Activated CD4-positive, alpha-beta T cell treated with anti-CD3 and anti-CD28 coated beads, Interleukin-2, amount 10 ng/mL, durations not matched to agents 7 days and 5 days (primary cell): ENCODE results near the gene PHLDA2. TPM values are rescaled to one million over a fixed set of nuclear protein-coding genes. Genes with fewer than 3 reads are reported as not detected.
A peak's percentile ranks its signal among the peaks of the same experiment; 100 is the strongest.

ENCODE experiments used
- CTCF ChIA-PET: fragments of 350-600 bp; sonication (Branson Sonifier 250); formaldehyde crosslinking; loops from one replicate; lab custom pipeline; 2021; ENCODE audit warnings: antibody characterized with exemption; lab: Charles Lee
- POLR2A ChIA-PET: fragments of 350-600 bp; sonication (Branson Sonifier 250); formaldehyde crosslinking; loops from one replicate; lab custom pipeline; 2021; ENCODE audit warnings: antibody characterized with exemption; lab: Charles Lee
- DNase-seq: peaks from one replicate; pipeline ENCODE4 v3.0.0-alpha.2; 2020
- H3K27ac Mint-ChIP-seq: one replicate; pipeline ENCODE4 v1.8.0; 2021; ENCODE audit warnings: mild to moderate bottlenecking, moderate library complexity, mixed read lengths
- H3K27me3 Mint-ChIP-seq: one replicate; pipeline ENCODE4 v1.8.0; 2021; ENCODE audit warnings: mixed read lengths
- H3K36me3 Mint-ChIP-seq: one replicate; pipeline ENCODE4 v1.8.0; 2021; ENCODE audit warnings: low read depth, mixed read lengths
- H3K4me1 Mint-ChIP-seq: one replicate; pipeline ENCODE4 v1.8.0; 2021; ENCODE audit warnings: mixed read lengths
- H3K4me3 Mint-ChIP-seq: one replicate; pipeline ENCODE4 v1.8.0; 2021; ENCODE audit warnings: mild to moderate bottlenecking, moderate library complexity, mixed read lengths
- H3K9me3 Mint-ChIP-seq: one replicate; pipeline ENCODE4 v1.8.0; 2021; ENCODE audit warnings: mixed read lengths
- total RNA-seq, 2 experiments: library from RNA; stranded (reverse); gene quantifications; one replicate each; pipeline ENCODE4 v1.2.3, GENCODE V29; 2021

The PHLDA2 gene
- total RNA-seq, 2 experiments from 2014 or later: 0.35 to 0.45 TPM

- no peak overlapping the region for H3K4me3 Mint-ChIP-seq
- H3K36me3 Mint-ChIP-seq: no peaks in the 10 kb centered on the region
- CTCF ChIA-PET: no interaction called here
- H3K4me1 Mint-ChIP-seq: peaks cover 13% of the 10 kb centered on the region
- no peak for DNase-seq
- POLR2A ChIA-PET: no interaction called here
- H3K27ac Mint-ChIP-seq: no peak overlapping the region
- peaks cover 25% of the 10 kb centered on the region for H3K27me3 Mint-ChIP-seq
- peaks cover 2% of the 10 kb centered on the region for H3K9me3 Mint-ChIP-seq
Observed at GRCh38 chr11:2924381-2924780, 4.8 kb downstream of the PHLDA2 start.

- POLR2A ChIA-PET: no interaction called here
- Mint-ChIP-seq H3K4me1 (peaks cover 9% of the 10 kb centered on the region), H3K27me3 (peaks cover 21% of the 10 kb centered on the region), H3K9me3 (peaks cover 2% of the 10 kb centered on the region), H3K4me3 (no peak overlapping the region), H3K36me3 (no peaks in the 10 kb centered on the region), H3K27ac (no peak overlapping the region)
- CTCF ChIA-PET: interaction anchor here (0.7 kb wide), 1 partner anchor 391 kb away, joined by 5 read pairs; no protein-coding TSS in a partner anchor
- no peak for DNase-seq
Observed at GRCh38 chr11:2923446-2924375, 5.5 kb downstream of the PHLDA2 start.

GRCh38 chr11:2922655-2923054 lies 6.6 kb downstream of the PHLDA2 start:
- H3K4me1 Mint-ChIP-seq: peaks cover 2% of the 10 kb centered on the region
- ChIA-PET CTCF (interaction anchor here (0.7 to 0.8 kb wide), 2 partner anchors 26 to 390 kb away, joined by 3 to 5 read pairs; no protein-coding TSS in a partner anchor), POLR2A (no interaction called here)
- no peak for DNase-seq
- no peak overlapping the region for H3K4me3 Mint-ChIP-seq
- no peaks in the 10 kb centered on the region for H3K36me3 Mint-ChIP-seq
- no peak overlapping the region for H3K27ac Mint-ChIP-seq
- peaks cover 13% of the 10 kb centered on the region for H3K27me3 Mint-ChIP-seq
- H3K9me3 Mint-ChIP-seq: peaks cover 2% of the 10 kb centered on the region

GRCh38 chr11:2921742-2922493 lies 7.3 kb downstream of the PHLDA2 start:
- Mint-ChIP-seq H3K36me3 (no peaks in the 10 kb centered on the region), H3K4me3 (no peak overlapping the region), H3K9me3 (peaks cover 2% of the 10 kb centered on the region), H3K27me3 (peaks cover 7% of the 10 kb centered on the region), H3K4me1 (no peaks in the 10 kb centered on the region), H3K27ac (no peak overlapping the region)
- ChIA-PET CTCF (interaction anchor here (0.8 to 2.0 kb wide), 4 partner anchors 10 to 389 kb away, joined by 3 to 6 read pairs (median 4); no protein-coding TSS in a partner anchor), POLR2A (no interaction called here)
- no peak for DNase-seq

GRCh38 chr11:2921261-2921660 lies 8.0 kb downstream of the PHLDA2 start:
- Mint-ChIP-seq H3K27me3 (peaks cover under 1% of the 10 kb centered on the region), H3K4me1 (no peaks in the 10 kb centered on the region), H3K27ac (no peak overlapping the region), H3K36me3 (no peaks in the 10 kb centered on the region), H3K4me3 (no peak overlapping the region), H3K9me3 (no peaks in the 10 kb centered on the region)
- no peak for DNase-seq
- ChIA-PET POLR2A (no interaction called here), CTCF (interaction anchor here (1.8 to 2.0 kb wide), 4 partner anchors 10 to 388 kb away, joined by 4 to 7 read pairs (median 5); no protein-coding TSS in a partner anchor)

DNA sequence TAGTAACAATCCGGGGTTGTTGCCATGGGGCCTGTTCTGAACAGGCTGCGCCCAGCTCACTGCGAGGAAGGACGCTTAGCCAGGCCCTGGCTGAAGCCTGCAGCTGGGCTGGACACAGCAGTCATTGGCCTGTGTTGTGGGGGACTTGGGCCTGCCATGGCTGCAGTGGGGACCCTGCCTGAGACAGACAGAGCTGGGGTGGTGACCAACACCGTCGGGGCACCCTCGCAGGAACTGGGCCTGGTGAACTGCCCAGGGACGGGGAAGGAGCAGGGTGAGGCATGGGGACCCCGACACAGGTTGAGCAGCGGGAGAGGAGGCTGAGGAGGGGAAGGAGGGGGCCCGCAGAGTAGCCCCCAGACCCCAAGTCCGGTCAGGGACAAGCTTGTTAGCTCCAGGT lies 8.9 kb downstream of the PHLDA2 start:
- CTCF ChIA-PET: interaction anchor here (1.2 to 2.0 kb wide), 7 partner anchors 10 to 387 kb away, joined by 3 to 7 read pairs (median 4); no protein-coding TSS in a partner anchor
- Mint-ChIP-seq H3K4me1 (no peaks in the 10 kb centered on the region), H3K27ac (no peak overlapping the region), H3K36me3 (no peaks in the 10 kb centered on the region), H3K27me3 (no peaks in the 10 kb centered on the region), H3K4me3 (no peak overlapping the region), H3K9me3 (no peaks in the 10 kb centered on the region)
- POLR2A ChIA-PET: no interaction called here
- no peak for DNase-seq

GRCh38 chr11:2919837-2920236 lies 9.4 kb downstream of the PHLDA2 start:
- ChIA-PET POLR2A (no interaction called here), CTCF (interaction anchor here (1.2 to 2.0 kb wide), 5 partner anchors 10 to 84 kb away, joined by 3 to 7 read pairs (median 4); no protein-coding TSS in a partner anchor)
- H3K9me3 Mint-ChIP-seq: no peaks in the 10 kb centered on the region
- no peak overlapping the region for H3K27ac Mint-ChIP-seq
- no peak overlapping the region for H3K4me3 Mint-ChIP-seq
- no peaks in the 10 kb centered on the region for H3K4me1 Mint-ChIP-seq
- no peak for DNase-seq
- H3K36me3 Mint-ChIP-seq: no peaks in the 10 kb centered on the region
- H3K27me3 Mint-ChIP-seq: no peaks in the 10 kb centered on the region

DNA sequence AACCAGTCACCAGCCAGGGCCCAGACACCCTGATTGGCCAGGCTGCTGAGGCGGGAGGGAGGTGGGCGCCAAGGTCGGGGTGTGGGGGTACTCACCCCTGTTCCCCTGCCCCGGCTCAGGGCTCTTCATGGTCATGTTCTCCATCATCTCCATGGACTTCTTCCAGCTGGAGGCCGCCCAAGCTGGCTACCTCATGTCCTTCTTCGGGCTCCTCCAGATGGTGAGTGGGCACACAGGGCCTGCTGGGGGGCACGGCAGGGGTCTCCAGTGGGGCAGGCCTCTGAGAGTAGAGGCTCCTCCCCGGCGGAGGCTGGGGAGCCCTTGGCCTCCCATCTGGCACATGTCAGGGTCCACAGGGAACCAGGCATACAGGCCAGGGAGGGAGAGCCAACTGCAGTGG lies 10.0 kb downstream of the PHLDA2 start:
- H3K27me3 Mint-ChIP-seq: no peaks in the 10 kb centered on the region
- no peaks in the 10 kb centered on the region for H3K4me1 Mint-ChIP-seq
- peak overlapping the region; percentile 59 for H3K27ac Mint-ChIP-seq
- no peaks in the 10 kb centered on the region for H3K9me3 Mint-ChIP-seq
- no peak for DNase-seq
- CTCF ChIA-PET: interaction anchor here (1.2 to 2.0 kb wide), 2 partner anchors 14 to 85 kb away, joined by 3 to 7 read pairs; no protein-coding TSS in a partner anchor
- no peak overlapping the region for H3K4me3 Mint-ChIP-seq
- no peaks in the 10 kb centered on the region for H3K36me3 Mint-ChIP-seq
- POLR2A ChIA-PET: no interaction called here

- H3K4me3 Mint-ChIP-seq: no peak overlapping the region
- DNase-seq: no peak
- peaks cover 8% of the 10 kb centered on the region for H3K4me1 Mint-ChIP-seq
- no peaks in the 10 kb centered on the region for H3K27me3 Mint-ChIP-seq
- no peaks in the 10 kb centered on the region for H3K36me3 Mint-ChIP-seq
- ChIA-PET CTCF (interaction anchor here (0.9 to 3.1 kb wide), 2 partner anchors 12 to 386 kb away, joined by 3 to 10 read pairs; no protein-coding TSS in a partner anchor), POLR2A (no interaction called here)
- no peaks in the 10 kb centered on the region for H3K9me3 Mint-ChIP-seq
- no peak overlapping the region for H3K27ac Mint-ChIP-seq
Observed at GRCh38 chr11:2917842-2918490, 11.3 kb downstream of the PHLDA2 start.

DNA sequence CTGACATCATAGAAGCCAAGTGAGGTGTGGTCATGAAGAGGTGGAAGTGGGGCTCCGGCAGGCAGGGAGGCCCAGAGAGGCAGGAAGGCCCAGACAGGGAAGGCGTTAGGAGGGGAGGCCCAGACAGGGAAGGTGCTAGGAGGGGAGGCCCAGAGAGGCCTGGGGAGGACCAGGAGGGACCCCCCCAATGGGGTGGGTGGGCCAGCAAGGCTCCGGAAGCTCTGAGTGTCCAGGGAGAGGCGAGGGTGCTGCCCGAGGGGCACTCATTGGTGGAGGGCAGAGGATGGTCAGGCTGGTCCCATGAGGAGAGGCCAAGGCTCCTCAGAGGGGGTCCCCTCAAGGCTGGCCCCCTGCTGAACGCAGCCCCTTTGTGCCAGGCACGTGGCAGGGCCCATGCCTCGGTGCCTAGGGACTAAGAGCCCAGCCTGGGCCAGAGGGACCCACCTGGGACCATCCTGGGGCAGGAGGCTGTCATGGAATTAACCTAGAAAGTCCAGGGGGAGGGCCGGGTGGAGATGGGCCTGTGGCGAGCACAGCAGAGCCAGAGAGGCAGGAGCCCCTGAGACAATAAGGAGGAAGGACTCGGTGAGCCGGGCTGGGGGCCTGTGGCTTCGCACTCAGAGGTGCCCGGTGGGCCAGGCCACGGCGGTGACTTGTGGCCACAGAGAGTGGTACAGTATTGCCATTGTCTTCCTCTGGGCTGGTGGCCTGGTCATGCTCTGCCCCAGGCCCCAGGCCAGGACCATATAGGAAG lies 12.2 kb downstream of the PHLDA2 start:
- no peak for DNase-seq
- H3K27me3 Mint-ChIP-seq: no peaks in the 10 kb centered on the region
- peaks cover 8% of the 10 kb centered on the region for H3K4me1 Mint-ChIP-seq
- POLR2A ChIA-PET: no interaction called here
- CTCF ChIA-PET: interaction anchor here (1.0 to 3.1 kb wide), 2 partner anchors 13 to 385 kb away, joined by 4 to 10 read pairs; no protein-coding TSS in a partner anchor
- H3K4me3 Mint-ChIP-seq: no peak overlapping the region
- H3K36me3 Mint-ChIP-seq: no peaks in the 10 kb centered on the region
- H3K9me3 Mint-ChIP-seq: no peaks in the 10 kb centered on the region
- H3K27ac Mint-ChIP-seq: no peak overlapping the region

DNA sequence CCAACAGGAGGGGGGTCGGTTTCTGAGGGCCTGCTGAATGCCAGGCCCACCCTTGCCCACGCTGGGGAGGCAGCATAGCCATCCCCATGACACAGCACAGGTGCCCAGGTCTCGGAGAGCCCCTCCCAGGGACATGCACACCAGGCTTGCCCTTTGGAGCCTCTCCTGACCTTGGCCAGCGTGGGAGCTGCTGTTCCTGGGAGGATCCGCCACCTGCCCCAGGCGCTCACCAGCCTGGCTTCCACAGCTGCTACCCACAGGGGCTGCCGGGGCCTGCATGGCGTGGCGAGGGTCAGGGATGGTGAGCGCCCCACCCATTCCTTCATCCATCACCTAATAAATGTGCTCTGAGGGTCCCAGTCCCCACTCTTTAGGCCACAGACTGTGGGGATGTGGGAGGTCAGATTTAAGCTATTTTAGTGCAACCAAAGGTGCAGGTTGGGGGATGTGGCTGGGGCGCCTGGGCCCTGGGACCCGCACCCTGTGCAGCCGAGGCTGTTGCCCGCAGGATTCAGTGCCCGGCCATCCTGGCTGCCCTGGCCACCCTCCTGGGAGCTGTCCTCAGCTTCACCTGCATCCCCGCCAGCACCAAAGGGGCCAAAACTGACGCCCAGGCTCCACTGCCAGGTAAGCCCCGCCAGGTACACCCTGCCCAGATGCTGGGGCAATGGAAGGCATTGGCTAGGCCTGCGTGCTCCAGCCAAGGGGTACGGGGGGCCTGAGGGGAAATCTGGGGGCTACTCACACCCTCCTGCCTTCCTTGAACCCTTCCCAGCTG lies 12.9 kb downstream of the PHLDA2 start:
- H3K9me3 Mint-ChIP-seq: no peaks in the 10 kb centered on the region
- DNase-seq: no peak
- ChIA-PET CTCF (interaction anchor here (1.0 to 3.1 kb wide), 3 partner anchors 10 to 384 kb away, joined by 3 to 10 read pairs (median 4); no protein-coding TSS in a partner anchor), POLR2A (no interaction called here)
- H3K27ac Mint-ChIP-seq: no peak overlapping the region
- no peaks in the 10 kb centered on the region for H3K36me3 Mint-ChIP-seq
- H3K4me1 Mint-ChIP-seq: peaks cover 8% of the 10 kb centered on the region
- no peaks in the 10 kb centered on the region for H3K27me3 Mint-ChIP-seq
- H3K4me3 Mint-ChIP-seq: no peak overlapping the region
